ENCODE data around the gene CYB561D2. TPM values are rescaled to one million over a fixed set of nuclear protein-coding genes. Genes with fewer than 3 reads are reported as not detected.

Gene CYB561D2
- total and polyA plus RNA-seq, 9 donors, result 4.5 to 17.1 (median 9.6) TPM

DNA sequence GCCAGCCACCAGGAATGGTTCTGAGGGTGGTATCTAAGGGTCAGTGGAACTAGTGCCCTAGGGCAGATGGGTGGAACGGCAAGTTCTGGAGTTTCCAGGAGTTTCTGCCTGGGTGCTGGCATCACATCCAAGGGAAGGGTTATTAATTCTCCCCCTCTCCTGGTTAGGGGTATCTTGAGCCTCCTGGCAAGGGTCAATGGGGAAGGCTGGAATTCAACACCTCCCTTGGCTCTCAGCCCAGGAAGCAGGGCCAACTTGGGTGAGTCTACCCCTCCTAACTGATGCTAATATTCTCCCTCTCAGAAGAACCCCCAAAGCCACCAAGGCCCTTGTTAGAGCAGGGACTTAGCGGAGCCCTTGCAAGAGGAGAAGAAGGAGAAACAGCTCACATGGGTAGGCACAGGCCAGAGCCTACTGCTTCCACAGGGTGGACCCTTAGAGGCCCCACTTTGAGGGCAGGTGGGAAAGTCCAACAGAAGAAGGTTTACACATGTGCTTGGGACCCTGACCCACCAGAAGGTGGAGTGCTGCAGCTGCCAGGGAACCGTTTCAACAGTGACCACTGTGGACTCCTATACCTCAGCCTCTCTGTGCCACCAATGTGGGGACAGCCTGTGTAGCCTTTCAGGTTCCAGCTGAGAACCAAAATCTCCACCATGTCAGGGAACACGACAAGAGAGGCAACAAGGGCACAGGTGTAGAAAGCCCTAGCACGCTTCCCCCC, 5.3 kb downstream of the CYB561D2 start:
- DNase-seq, result no peak
- peaks cover 25% of the 10 kb centered on the region for H3K4me1 ChIP-seq (ENCODE audit: insufficient read depth)
- H3K4me3 ChIP-seq, result peak overlapping the region; percentile 98
- H3K27me3 ChIP-seq, result no peaks in the 10 kb centered on the region
- H3K27ac ChIP-seq, result no peak overlapping the region
- 39 to 50% (median 47%) methylated on average over 5 of the region's 5 CpGs for WGBS, 3 donors
- H3K36me3 ChIP-seq, result no peaks in the 10 kb centered on the region
- no peaks in the 10 kb centered on the region for H3K9me3 ChIP-seq
- intact Hi-C loops (cut with DNase I), result loop anchor here in 1 of 4 donors (10.0 kb wide), 1 partner anchor 249 kb away; no protein-coding TSS in a partner anchor
- TF ChIP-seq CTCF (IDR thresholded peaks at IDR 0.05), result no peak
- TF ChIP-seq POLR2A (IDR thresholded peaks at IDR 0.05), result no peak
- TF ChIP-seq EP300 (IDR thresholded peaks at IDR 0.05), result no peak

DNA sequence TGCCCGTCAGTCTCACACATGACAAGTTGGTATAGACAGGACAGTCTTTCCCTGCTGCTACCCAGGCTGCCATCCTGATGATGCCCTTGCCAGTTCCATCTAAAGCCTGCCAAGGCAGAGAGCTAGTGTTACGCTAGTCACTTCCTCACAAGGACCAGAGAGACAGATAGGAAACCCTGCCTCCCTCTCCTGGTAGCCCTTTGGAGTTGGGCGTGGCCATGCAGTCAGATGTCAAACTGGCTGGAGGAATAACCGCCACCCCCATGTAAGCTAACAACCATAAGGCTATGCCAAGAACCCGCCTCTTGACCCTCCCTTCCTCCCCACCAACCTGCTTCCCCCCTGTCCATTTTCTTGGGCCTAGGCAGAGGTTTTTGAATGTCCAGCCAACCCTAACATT, 5.9 kb downstream of the CYB561D2 start:
- Histone ChIP-seq H3K9me3 (no peaks in the 10 kb centered on the region), H3K36me3 (no peaks in the 10 kb centered on the region), H3K27ac (no peak overlapping the region), H3K4me1 (ENCODE audit: insufficient read depth) (peaks cover 21% of the 10 kb centered on the region), H3K4me3 (peak overlapping the region; percentile 98), H3K27me3 (no peaks in the 10 kb centered on the region)
- intact Hi-C loops (cut with DNase I), result loop anchor here in 1 of 4 donors (10.0 kb wide), 1 partner anchor 248 kb away; no protein-coding TSS in a partner anchor
- WGBS, 3 donors, result 43 to 57% (median 49%) methylated on average over 5 of the region's 5 CpGs
- DNase-seq, result no peak
- TF ChIP-seq POLR2A (IDR thresholded peaks at IDR 0.05) (no peak), EP300 (IDR thresholded peaks at IDR 0.05) (no peak), CTCF (IDR thresholded peaks at IDR 0.05) (no peak)

DNA sequence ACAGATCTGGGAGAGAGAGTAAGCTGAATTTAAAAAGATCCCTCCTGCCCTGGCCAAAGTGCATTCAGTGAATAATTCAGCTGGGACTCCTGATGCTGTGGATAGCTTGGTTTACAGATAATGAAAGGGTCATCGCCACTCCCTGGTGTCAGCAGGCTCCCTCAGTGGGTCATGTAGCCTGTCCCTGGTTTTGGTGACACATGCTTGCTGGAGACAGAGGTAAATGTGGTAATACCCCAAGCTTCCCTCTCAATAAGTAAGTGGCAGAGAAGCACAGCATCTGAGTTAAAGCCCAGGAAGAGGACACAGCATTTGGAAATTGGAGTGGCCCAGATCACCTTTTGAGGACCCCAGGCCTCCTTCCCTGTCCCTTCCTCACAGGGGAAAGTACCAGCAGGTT, 6.8 kb downstream of the CYB561D2 start:
- intact Hi-C loops (cut with DNase I), result loop anchor here in 1 of 4 donors (10.0 kb wide), 1 partner anchor 247 kb away; no protein-coding TSS in a partner anchor

GRCh38 chr3:50358355-50358910, 7.8 kb downstream of the CYB561D2 start:
- DNase-seq, result no peak
- Histone ChIP-seq H3K9me3 (no peaks in the 10 kb centered on the region), H3K4me1 (ENCODE audit: insufficient read depth) (peaks cover 20% of the 10 kb centered on the region), H3K27me3 (no peaks in the 10 kb centered on the region), H3K36me3 (no peaks in the 10 kb centered on the region), H3K27ac (peak overlapping the region; percentile 84 to 90), H3K4me3 (peak overlapping the region; percentile 98)
- no peak for TF ChIP-seq EP300 (IDR thresholded peaks at IDR 0.05)
- TF ChIP-seq POLR2A (IDR thresholded peaks at IDR 0.05), result no peak
- TF ChIP-seq CTCF (IDR thresholded peaks at IDR 0.05), result no peak
- WGBS, 3 donors, result 28 to 50% (median 34%) methylated on average over 24 of the region's 24 CpGs
- intact Hi-C loops (cut with DNase I), result loop anchor here in 1 of 4 donors (10.0 kb wide), 1 partner anchor 246 kb away; no protein-coding TSS in a partner anchor

More for the DNA sequence above, 6.8 kb downstream of the CYB561D2 start:
- H3K4me3 ChIP-seq, result peak overlapping the region; percentile 98
- WGBS, 3 donors, result 40 to 81% (median 59%) methylated on average over 1 of the region's 1 CpG
- DNase-seq, result no peak
- H3K27me3 ChIP-seq, result no peaks in the 10 kb centered on the region
- peaks cover 20% of the 10 kb centered on the region for H3K4me1 ChIP-seq (ENCODE audit: insufficient read depth)
- H3K9me3 ChIP-seq, result no peaks in the 10 kb centered on the region
- H3K27ac ChIP-seq, result no peak overlapping the region
- no peaks in the 10 kb centered on the region for H3K36me3 ChIP-seq
- no peak for TF ChIP-seq CTCF (IDR thresholded peaks at IDR 0.05)
- no peak for TF ChIP-seq POLR2A (IDR thresholded peaks at IDR 0.05)
- TF ChIP-seq EP300 (IDR thresholded peaks at IDR 0.05), result no peak

Data from ovary (tissue), 9 donors.